Caco-2 (cell line): ENCODE measurements around the gene RPN1. TPM values are rescaled to one million over a fixed set of nuclear protein-coding genes. Genes with fewer than 3 reads are reported as not detected.
"Not testable (repeated sequence)": the region's sequence is repeated elsewhere in the genome, so short reads cannot be mapped to it uniquely, and the experiment has no call there.

Experiments
- BruUV-seq: library from RNA; stranded (reverse); fragments of 400-500 nt; replicated peaks from 2 replicates; lab custom pipeline; 2021; lab: Mats Ljungman, UMichigan
- CTCF ChIA-PET: fragments of 300-600 bp; sonication (Branson Sonifier 250); formaldehyde crosslinking; loops from one replicate; lab custom pipeline; 2022; ENCODE audit warnings: antibody characterized with exemption; lab: Charles Lee
- POLR2A ChIA-PET: fragments of 300-600 bp; sonication (Branson Sonifier 250); formaldehyde crosslinking; loops from one replicate; lab custom pipeline; 2022; ENCODE audit warnings: antibody characterized with exemption; lab: Charles Lee
- DNase-seq, 2 experiments: peaks; one replicate each; pipeline versions ENCODE4 v3.0.0 to v3.0.0-alpha.2; 2020 to 2022
- H3K27me3 ChIP-seq: replicated peaks from 2 replicates; pipeline ENCODE4 v1.6.0; 2011; ENCODE audit warnings: low read length; ENCODE audit not compliant: control insufficient read depth, insufficient read depth
- H3K36me3 ChIP-seq: 2 replicates; pipeline ENCODE4 v1.5.1; 2011; ENCODE audit warnings: low read length; ENCODE audit not compliant: control insufficient read depth, insufficient read depth
- H3K4me1 ChIP-seq: fragments of 250-450 bp; sonication (Bioruptor Pico); 2 replicates; pipeline ENCODE4 v1.5.1; 2020; ENCODE audit warnings: mild to moderate bottlenecking
- H3K4me3 ChIP-seq: 2 replicates; pipeline ENCODE4 v1.5.1; 2011; ENCODE audit warnings: low read depth, mild to moderate bottlenecking, control low read depth, low read length
- H3K9me3 ChIP-seq: fragments of 250-450 bp; sonication (Bioruptor Pico); 2 replicates; pipeline ENCODE4 v1.5.1; 2020; ENCODE audit warnings: mild to moderate bottlenecking, moderate library complexity
- H3K27ac Mint-ChIP-seq: one replicate; pipeline ENCODE4 v1.8.0; 2022; ENCODE audit warnings: mixed read lengths; ENCODE audit not compliant: unreplicated experiment
- H3K27me3 Mint-ChIP-seq: one replicate; pipeline ENCODE4 v1.8.0; 2022; ENCODE audit warnings: mixed read lengths; ENCODE audit not compliant: insufficient read depth, unreplicated experiment
- H3K36me3 Mint-ChIP-seq: one replicate; pipeline ENCODE4 v1.8.0; 2022; ENCODE audit warnings: mild to moderate bottlenecking, mixed read lengths; ENCODE audit not compliant: insufficient read depth, unreplicated experiment
- H3K4me1 Mint-ChIP-seq: one replicate; pipeline ENCODE4 v1.8.0; 2022; ENCODE audit warnings: low read depth, mixed read lengths; ENCODE audit not compliant: unreplicated experiment
- H3K4me3 Mint-ChIP-seq: one replicate; pipeline ENCODE4 v1.8.0; 2022; ENCODE audit warnings: mild to moderate bottlenecking, moderate library complexity, mixed read lengths; ENCODE audit not compliant: unreplicated experiment
- H3K9me3 Mint-ChIP-seq: one replicate; pipeline ENCODE4 v1.8.0; 2022; ENCODE audit warnings: mixed read lengths; ENCODE audit not compliant: unreplicated experiment
- CTCF ChIP-seq, 2 experiments: fragments of 200-600 bp in 1 of 2; IDR thresholded peaks; 1 replicate in 1 of 2; 2 replicates in 1 of 2; pipeline versions ENCODE4 v1.5.1 to v1.8.0; 2011 to 2022; ENCODE audit warnings: antibody characterized with exemption in 1 of 2, control low read depth in 1 of 2, inconsistent platforms in 1 of 2, low read depth in 1 of 2, low read length in 1 of 2, mild to moderate bottlenecking in 1 of 2, moderate library complexity in 1 of 2; ENCODE audit not compliant: insufficient read depth in 1 of 2, severe bottlenecking in 1 of 2, unreplicated experiment in 1 of 2
- intact Hi-C: fragments of 100-400 bp; cut with micrococcal nuclease; formaldehyde crosslinking; loops from one replicate; pipeline ENCODE4 v1.10.0; 2022; ENCODE audit not compliant: unreplicated experiment
- total RNA-seq: library from RNA; stranded (reverse); gene quantifications from 2 replicates; pipeline ENCODE4 v1.2.3, GENCODE V29; 2022

RPN1 gene
- total RNA-seq, 1 experiment from 2014 or later, result 282 TPM

- H3K27ac Mint-ChIP-seq, result peak overlapping the region; percentile 92
- intact Hi-C loops, result loop anchor here (2.0 to 5.0 kb wide), 3 partner anchors 31 to 171 kb away; partner anchors contain the start of gene RPN1
- peak overlapping the region; percentile 86 for H3K4me3 Mint-ChIP-seq
- BruUV-seq, result TSS peak; percentile 79
- H3K4me1 Mint-ChIP-seq, result peaks cover 5% of the 10 kb centered on the region
- H3K9me3 Mint-ChIP-seq, result no peaks in the 10 kb centered on the region
- no peaks in the 10 kb centered on the region for H3K27me3 Mint-ChIP-seq
- no peaks in the 10 kb centered on the region for H3K36me3 ChIP-seq
- H3K4me1 ChIP-seq, result no peaks in the 10 kb centered on the region
- H3K36me3 Mint-ChIP-seq, result peaks cover 7% of the 10 kb centered on the region
- no peaks in the 10 kb centered on the region for H3K27me3 ChIP-seq
- peak overlapping the region; percentile 88 for H3K4me3 ChIP-seq
- DNase-seq, result no peak
- ChIA-PET CTCF (interaction anchor here (1.2 to 2.2 kb wide), 7 partner anchors 17 to 114 kb away, joined by 3 to 35 read pairs (median 8); partner anchors contain the start of gene RPN1), POLR2A (interaction anchor here (2.2 to 2.4 kb wide), 2 partner anchors 31 to 198 kb away, joined by 12 to 14 read pairs; partner anchors contain the start of genes ACAD9 and RPN1)
- H3K9me3 ChIP-seq, result no peaks in the 10 kb centered on the region
- TF ChIP-seq CTCF (IDR thresholded peaks at IDR 0.05; ENCODE audit: insufficient read depth in 1 of 2, low read depth in 1 of 2, low read length in 1 of 2, severe bottlenecking in 1 of 2, unreplicated experiment in 1 of 2), result no peak
These were observed 30.8 kb upstream of the RPN1 start for GRCh38 chr3:128681369-128681829.

GRCh38 chr3:128680603-128681368, 30.2 kb upstream of the RPN1 start:
- Mint-ChIP-seq H3K36me3 (peaks cover 7% of the 10 kb centered on the region), H3K9me3 (no peaks in the 10 kb centered on the region), H3K27me3 (no peaks in the 10 kb centered on the region), H3K27ac (peak overlapping the region; percentile 92), H3K4me1 (peaks cover 5% of the 10 kb centered on the region), H3K4me3 (peak overlapping the region; percentile 86)
- H3K4me3 ChIP-seq, result peak overlapping the region; percentile 88
- H3K9me3 ChIP-seq, result no peaks in the 10 kb centered on the region
- peak; percentile 83 to 96 for TF ChIP-seq CTCF (IDR thresholded peaks at IDR 0.05; ENCODE audit: insufficient read depth in 1 of 2, low read depth in 1 of 2, low read length in 1 of 2, severe bottlenecking in 1 of 2, unreplicated experiment in 1 of 2)
- POLR2A ChIA-PET, result interaction anchor here (0.6 to 2.4 kb wide), 12 partner anchors 9 to 202 kb away, joined by 3 to 14 read pairs (median 5); partner anchors contain the start of genes ACAD9, RAB7A and RPN1
- CTCF ChIA-PET, result interaction anchor here (0.6 to 2.2 kb wide), 35 partner anchors 9 to 565 kb away, joined by 3 to 35 read pairs (median 4); partner anchors contain the start of genes ACAD9, RAB7A and RPN1
- no peaks in the 10 kb centered on the region for H3K36me3 ChIP-seq
- no peaks in the 10 kb centered on the region for H3K27me3 ChIP-seq
- no peaks in the 10 kb centered on the region for H3K4me1 ChIP-seq
- BruUV-seq, result no TSS peak
- intact Hi-C loops, result loop anchor here (1.0 to 5.0 kb wide), 5 partner anchors 30 to 172 kb away; partner anchors contain the start of genes RAB7A and RPN1
- DNase-seq, result peak; percentile 99

GRCh38 chr3:128679338-128679737, 28.7 kb upstream of the RPN1 start:
- no peaks in the 10 kb centered on the region for H3K9me3 ChIP-seq
- DNase-seq, result no peak
- Mint-ChIP-seq H3K27me3 (no peaks in the 10 kb centered on the region), H3K36me3 (peaks cover 7% of the 10 kb centered on the region), H3K27ac (no peak overlapping the region), H3K4me1 (peaks cover 5% of the 10 kb centered on the region), H3K4me3 (no peak overlapping the region), H3K9me3 (no peaks in the 10 kb centered on the region)
- no peaks in the 10 kb centered on the region for H3K27me3 ChIP-seq
- no peaks in the 10 kb centered on the region for H3K36me3 ChIP-seq
- intact Hi-C loops, result no loop called here
- H3K4me3 ChIP-seq, result no peak overlapping the region
- TF ChIP-seq CTCF (IDR thresholded peaks at IDR 0.05; ENCODE audit: insufficient read depth in 1 of 2, low read depth in 1 of 2, low read length in 1 of 2, severe bottlenecking in 1 of 2, unreplicated experiment in 1 of 2), result no peak
- ChIA-PET POLR2A (no interaction called here), CTCF (no interaction called here)
- no peaks in the 10 kb centered on the region for H3K4me1 ChIP-seq
- BruUV-seq, result no TSS peak

GRCh38 chr3:128675802-128676201, 25.2 kb upstream of the RPN1 start:
- H3K4me3 ChIP-seq, H3K27ac Mint-ChIP-seq, H3K4me3 Mint-ChIP-seq, intact Hi-C loops, H3K27me3 ChIP-seq, H3K9me3 ChIP-seq, BruUV-seq, H3K36me3 ChIP-seq, H3K4me1 Mint-ChIP-seq, POLR2A ChIA-PET, H3K4me1 ChIP-seq, CTCF ChIA-PET, DNase-seq, H3K27me3 Mint-ChIP-seq, H3K36me3 Mint-ChIP-seq, H3K9me3 Mint-ChIP-seq: not testable (repeated sequence)
